Endodermal cell (in vitro differentiated cells): Measurements from ENCODE around the gene GSG1L. TPM values are rescaled to one million over a fixed set of nuclear protein-coding genes. Genes with fewer than 3 reads are reported as not detected.

Source experiments
- DNase-seq: peaks from one replicate; pipeline ENCODE4 v3.0.0-alpha.2; 2017
- H3K27ac ChIP-seq: 2 replicates; pipeline ENCODE4 v1.5.1; 2013; ENCODE audit warnings: mild to moderate bottlenecking, low read depth, low read length, moderate library complexity
- H3K27me3 ChIP-seq: 2 replicates; pipeline ENCODE4 v1.6.1; 2013; ENCODE audit warnings: mild to moderate bottlenecking, low read length, moderate library complexity; ENCODE audit not compliant: insufficient read depth, control insufficient read depth, poor library complexity, severe bottlenecking
- H3K36me3 ChIP-seq: 2 replicates; pipeline ENCODE4 v1.7.0; 2013; ENCODE audit warnings: mild to moderate bottlenecking, low read length, moderate library complexity; ENCODE audit not compliant: control insufficient read depth, insufficient read depth
- H3K4me1 ChIP-seq: one replicate; pipeline ENCODE4 v1.7.0; 2013; ENCODE audit warnings: low read length; ENCODE audit not compliant: control insufficient read depth, insufficient read depth
- H3K4me3 ChIP-seq: 2 replicates; pipeline ENCODE4 v1.5.1; 2013; ENCODE audit warnings: mild to moderate bottlenecking, low read length, moderate library complexity
- H3K9ac ChIP-seq: 2 replicates; pipeline ENCODE4 v1.6.1; 2013; ENCODE audit warnings: mild to moderate bottlenecking, low read length, moderate library complexity; ENCODE audit not compliant: poor library complexity, severe bottlenecking; ENCODE audit errors: extremely low read depth
- H3K9me3 ChIP-seq: 2 replicates; pipeline ENCODE4 v1.6.1; 2013; ENCODE audit warnings: mild to moderate bottlenecking, low read length, moderate library complexity; ENCODE audit not compliant: control insufficient read depth
- H3K27ac Mint-ChIP-seq: 2 replicates; pipeline ENCODE4 v1.8.0; 2020; ENCODE audit warnings: mixed read lengths
- H3K27me3 Mint-ChIP-seq: 2 replicates; pipeline ENCODE4 v1.8.0; 2021; ENCODE audit warnings: mild to moderate bottlenecking, mixed read lengths; ENCODE audit not compliant: insufficient read depth
- H3K36me3 Mint-ChIP-seq: 2 replicates; pipeline ENCODE4 v1.8.0; 2020; ENCODE audit warnings: low read depth, mixed read lengths
- H3K4me1 Mint-ChIP-seq: 2 replicates; pipeline ENCODE4 v1.8.0; 2020; ENCODE audit warnings: mixed read lengths
- H3K4me3 Mint-ChIP-seq: 2 replicates; pipeline ENCODE4 v1.8.0; 2020; ENCODE audit warnings: mild to moderate bottlenecking, moderate library complexity, mixed read lengths
- H3K9me3 Mint-ChIP-seq: 2 replicates; pipeline ENCODE4 v1.8.0; 2020; ENCODE audit warnings: mild to moderate bottlenecking, mixed read lengths
- CTCF ChIP-seq: fragments of 200-600 bp; sonication (generic); conservative IDR thresholded peaks from 2 replicates; pipeline ENCODE4 v1.5.0; 2021; ENCODE audit warnings: antibody characterized with exemption, mild to moderate bottlenecking
- WGBS, 2 experiments: methylation state at CpG; one replicate each; pipeline versions ENCODE4 v1.1.5 to v1.1.7; 2013; ENCODE audit warnings: missing lambda C conversion rate in 2 of 2, mixed read lengths in 1 of 2; ENCODE audit not compliant: insufficient coverage in 1 of 2, insufficient read length in 1 of 2; 5-methylcytosine and 5-hydroxymethylcytosine counted together
- total RNA-seq, 2 donors: library from RNA; stranded (reverse); fragmentation: NEBNext Ultra II Directional in 1 of 2; extraction: Animal tissue kit (Norgen Biotek cat#: 25700) in 1 of 2; gene quantifications; 2 replicates in 1 of 2; 3 replicates in 1 of 2; pipeline ENCODE4 v1.2.1, GENCODE V29; 2021

Gene GSG1L
- total RNA-seq, 2 donors from 2014 or later: 0.24 TPM; not detected in 1

GRCh38 chr16:27764427-27764826, 299.1 kb downstream of the GSG1L start:
- Histone ChIP-seq H3K27ac (no peak overlapping the region), H3K36me3 (peaks cover 44% of the 10 kb centered on the region), H3K27me3 (no peaks in the 10 kb centered on the region), H3K4me1 (no peaks in the 10 kb centered on the region), H3K9me3 (peaks cover 17% of the 10 kb centered on the region), H3K9ac (no peak overlapping the region), H3K4me3 (no peak overlapping the region)
- peaks cover 11% of the 10 kb centered on the region for H3K4me1 Mint-ChIP-seq
- 90 to 100% methylated on average over 2 to 3 of the region's 3 CpGs for WGBS, 2 experiments
- H3K27me3 Mint-ChIP-seq: no peaks in the 10 kb centered on the region
- H3K27ac Mint-ChIP-seq: no peak overlapping the region
- peaks cover 23% of the 10 kb centered on the region for H3K9me3 Mint-ChIP-seq
- H3K36me3 Mint-ChIP-seq: peaks cover 63% of the 10 kb centered on the region
- no peak for DNase-seq
- TF ChIP-seq CTCF: no peak
- H3K4me3 Mint-ChIP-seq: no peak overlapping the region

GRCh38 chr16:27762441-27762840, 301.1 kb downstream of the GSG1L start:
- no peaks in the 10 kb centered on the region for H3K27me3 ChIP-seq
- Mint-ChIP-seq H3K4me3 (no peak overlapping the region), H3K9me3 (peaks cover 23% of the 10 kb centered on the region), H3K4me1 (peaks cover 13% of the 10 kb centered on the region), H3K36me3 (peaks cover 62% of the 10 kb centered on the region), H3K27me3 (no peaks in the 10 kb centered on the region), H3K27ac (no peak overlapping the region)
- H3K4me1 ChIP-seq: no peaks in the 10 kb centered on the region
- H3K9ac ChIP-seq: no peak overlapping the region
- WGBS, 2 experiments: 86 to 88% methylated on average over 3 of the region's 3 CpGs
- peaks cover 48% of the 10 kb centered on the region for H3K36me3 ChIP-seq
- DNase-seq: no peak
- H3K27ac ChIP-seq: no peak overlapping the region
- peaks cover 17% of the 10 kb centered on the region for H3K9me3 ChIP-seq
- no peak for TF ChIP-seq CTCF
- no peak overlapping the region for H3K4me3 ChIP-seq

- Mint-ChIP-seq H3K27ac (no peak overlapping the region), H3K36me3 (peaks cover 62% of the 10 kb centered on the region), H3K4me1 (peaks cover 13% of the 10 kb centered on the region)
Observed at GRCh38 chr16:27761816-27762215, 301.7 kb downstream of the GSG1L start.

More at GRCh38 chr16:27761816-27762215, 301.7 kb downstream of the GSG1L start:
- Histone ChIP-seq H3K27me3 (no peaks in the 10 kb centered on the region), H3K27ac (peak overlapping the region; percentile 40), H3K4me3 (no peak overlapping the region), H3K9me3 (peaks cover 17% of the 10 kb centered on the region), H3K9ac (no peak overlapping the region), H3K4me1 (no peaks in the 10 kb centered on the region), H3K36me3 (peaks cover 44% of the 10 kb centered on the region)
- no peak for DNase-seq
- H3K27me3 Mint-ChIP-seq: no peaks in the 10 kb centered on the region
- H3K4me3 Mint-ChIP-seq: no peak overlapping the region
- TF ChIP-seq CTCF: no peak
- peaks cover 23% of the 10 kb centered on the region for H3K9me3 Mint-ChIP-seq
- WGBS, 2 experiments: 75 to 87% methylated on average over 3 to 7 of the region's 7 CpGs
